Right atrium auricular region (tissue), 2 donors: ENCODE results near the gene PLSCR1. TPM values are rescaled to one million over a fixed set of nuclear protein-coding genes. Genes with fewer than 3 reads are reported as not detected.

Experiments
- DNase-seq: peaks from one replicate; pipeline ENCODE4 v3.0.0-alpha.2; 2019; ENCODE audit warnings: low spot score
- H3K27ac ChIP-seq, 2 donors: fragments of 200-600 bp; sonication (generic); 1 replicate in 1 of 2; 2 replicates in 1 of 2; pipeline ENCODE4 v1.5.1; 2016 to 2019
- H3K27me3 ChIP-seq, 2 donors: fragments of 200-600 bp; sonication (generic); one replicate each; pipeline versions ENCODE4 v1.5.1 to v1.6.0; 2017 to 2019
- H3K36me3 ChIP-seq: fragments of 200-600 bp; sonication (generic); one replicate; pipeline ENCODE4 v1.5.1; 2016
- H3K4me1 ChIP-seq, 2 donors: fragments of 200-600 bp; sonication (generic); one replicate each; pipeline versions ENCODE4 v1.5.1 to v1.6.0; 2017 to 2019
- H3K4me3 ChIP-seq, 2 donors: fragments of 200-600 bp; sonication (generic); 1 replicate in 1 of 2; 2 replicates in 1 of 2; pipeline ENCODE4 v1.5.1; 2017 to 2019; ENCODE audit warnings: mild to moderate bottlenecking in 1 of 2, moderate library complexity in 1 of 2
- H3K9me3 ChIP-seq, 2 donors: fragments of 200-600 bp; sonication (generic); one replicate each; pipeline ENCODE4 v1.5.1; 2019
- CTCF ChIP-seq, 2 donors: fragments of 200-600 bp; sonication (generic); IDR thresholded peaks; one replicate each; pipeline ENCODE4 v1.5.1; 2019; ENCODE audit warnings: antibody characterized with exemption in 2 of 2
- total RNA-seq, 2 donors: library from RNA; depleted of rRNA; stranded (reverse); fragments of >200 nt; gene quantifications; one replicate each; pipeline ENCODE4 v1.1.0, GENCODE V29; 2016

The PLSCR1 gene
- 10 to 100 TPM; 42.7 to 43.1 TPM for total RNA-seq

- H3K36me3 ChIP-seq, result no peaks in the 10 kb centered on the region
- no peaks in the 10 kb centered on the region for H3K9me3 ChIP-seq
- H3K27ac ChIP-seq, result peak within 1 kb of the TSS; percentile 94 to 98
- peaks cover 0 to 32% of the 10 kb centered on the region in 2 donors for H3K4me1 ChIP-seq
- no peaks in the 10 kb centered on the region for H3K27me3 ChIP-seq
- no peak for TF ChIP-seq CTCF (IDR thresholded peaks at IDR 0.05)
- DNase-seq, result peak; percentile 97
- peak within 1 kb of the TSS; percentile 72 to 80 for H3K4me3 ChIP-seq
Measured at GRCh38 chr3:146544002-146544928, at the start of gene PLSCR1. PLSCR1 (minus strand) TSS chr3:146544607; CDS start chr3:146536552, 8,055 bp downstream.

GRCh38 chr3:146593776-146594175 lies 49.4 kb upstream of the PLSCR1 start:
- Histone ChIP-seq H3K36me3 (no peaks in the 10 kb centered on the region), H3K9me3 (no peaks in the 10 kb centered on the region), H3K27ac (no peak overlapping the region), H3K27me3 (no peaks in the 10 kb centered on the region), H3K4me1 (no peaks in the 10 kb centered on the region), H3K4me3 (no peak overlapping the region)
- no peak for TF ChIP-seq CTCF (IDR thresholded peaks at IDR 0.05)
- no peak for DNase-seq

- H3K36me3 ChIP-seq, result no peaks in the 10 kb centered on the region
- H3K4me3 ChIP-seq, result no peak overlapping the region
- DNase-seq, result no peak
- H3K27me3 ChIP-seq, result no peaks in the 10 kb centered on the region
- TF ChIP-seq CTCF (IDR thresholded peaks at IDR 0.05), result no peak
- no peaks in the 10 kb centered on the region for H3K9me3 ChIP-seq
- no peaks in the 10 kb centered on the region for H3K4me1 ChIP-seq
- no peak overlapping the region for H3K27ac ChIP-seq
Measured at GRCh38 chr3:146590521-146590920, 46.1 kb upstream of the PLSCR1 start.

GRCh38 chr3:146589899-146590508 lies 45.6 kb upstream of the PLSCR1 start:
- peak in 1 of 2 donors; percentile 67 for TF ChIP-seq CTCF (IDR thresholded peaks at IDR 0.05)
- no peak overlapping the region for H3K27ac ChIP-seq

GRCh38 chr3:146585156-146585555 lies 40.7 kb upstream of the PLSCR1 start:
- Histone ChIP-seq H3K36me3 (no peaks in the 10 kb centered on the region), H3K4me3 (no peak overlapping the region), H3K9me3 (peaks cover 0 to 11% of the 10 kb centered on the region in 2 donors), H3K4me1 (no peaks in the 10 kb centered on the region), H3K27ac (no peak overlapping the region), H3K27me3 (no peaks in the 10 kb centered on the region)
- DNase-seq, result no peak
- TF ChIP-seq CTCF (IDR thresholded peaks at IDR 0.05), result no peak

More at GRCh38 chr3:146589899-146590508, 45.6 kb upstream of the PLSCR1 start:
- no peak for DNase-seq
- H3K9me3 ChIP-seq, result no peaks in the 10 kb centered on the region
- no peaks in the 10 kb centered on the region for H3K4me1 ChIP-seq
- H3K27me3 ChIP-seq, result no peaks in the 10 kb centered on the region
- H3K36me3 ChIP-seq, result no peaks in the 10 kb centered on the region
- H3K4me3 ChIP-seq, result no peak overlapping the region
